GM12878 (cell line): ENCODE results near the gene PRDX1. TPM values are rescaled to one million over a fixed set of nuclear protein-coding genes. Genes with fewer than 3 reads are reported as not detected.

Source experiments
- ATAC-seq: fragments of 200-7000 bp; cut with Tn5 transposase; 3 replicates; pipeline ENCODE4 v1.9.1; 2020; ENCODE audit warnings: mild to moderate bottlenecking, moderate library complexity
- BruUV-seq: library from RNA; stranded (reverse); fragments of 400-500 nt; replicated peaks from 2 replicates; lab custom pipeline; 2021; lab: Mats Ljungman, UMichigan
- CTCF ChIA-PET: fragments of 300-600 bp; sonication (Branson Sonifier 250); formaldehyde crosslinking; extraction: SDS; loops from one replicate; lab custom pipeline; 2021; ENCODE audit warnings: inconsistent platforms; lab: Yijun Ruan, JAX
- POLR2A ChIA-PET: fragments of 350-600 bp; formaldehyde crosslinking; extraction: SDS; loops from one replicate; lab custom pipeline; 2021; ENCODE audit warnings: inconsistent platforms; lab: Charles Lee
- RAD21 ChIA-PET: fragments of 300-600 bp; sonication (Branson Sonifier 250); formaldehyde crosslinking; loops from one replicate; lab custom pipeline; 2023; ENCODE audit warnings: antibody characterized with exemption; ENCODE audit not compliant: unreplicated experiment; lab: Charles Lee
- SMC1A ChIA-PET: fragments of 300-600 bp; sonication (Branson Sonifier 250); formaldehyde crosslinking; loops from one replicate; lab custom pipeline; 2023; ENCODE audit not compliant: unreplicated experiment, uncharacterized antibody; lab: Charles Lee
- DNase-seq: peaks from one replicate; pipeline ENCODE4 v3.0.0-alpha.2; 2011; ENCODE audit warnings: low read depth, low spot score
- FAIRE-seq: peaks from 3 replicates; lab custom pipeline; 2011; peaks lifted over from hg19 to GRCh38; lab: Jason Lieb, UNC
- H2AFZ ChIP-seq: 2 replicates; pipeline ENCODE4 v1.6.0; 2011; ENCODE audit warnings: low read depth, low read length, control low read depth; ENCODE audit not compliant: control insufficient read depth
- H3K27ac ChIP-seq: 2 replicates; pipeline ENCODE4 v1.5.1; 2011; ENCODE audit warnings: control low read depth; ENCODE audit not compliant: control insufficient read depth, insufficient read depth
- H3K27me3 ChIP-seq, 2 experiments: replicated peaks in 1 of 2; 2 replicates each; pipeline versions ENCODE4 v1.6.0 to v1.6.1; 2011; ENCODE audit warnings: low read length in 1 of 2; ENCODE audit not compliant: control insufficient read depth in 2 of 2, insufficient read depth in 2 of 2
- H3K36me3 ChIP-seq, 2 experiments: 2 replicates each; pipeline ENCODE4 v1.5.1; 2011; ENCODE audit warnings: low read length in 1 of 2; ENCODE audit not compliant: control insufficient read depth in 2 of 2, insufficient read depth in 2 of 2
- H3K4me1 ChIP-seq: 2 replicates; pipeline ENCODE4 v1.6.1; 2011; ENCODE audit warnings: mild to moderate bottlenecking, low read length, moderate library complexity, mixed read lengths; ENCODE audit not compliant: control insufficient read depth, insufficient read depth
- H3K4me2 ChIP-seq: 2 replicates; pipeline ENCODE4 v1.6.0; 2011; ENCODE audit warnings: control low read depth; ENCODE audit not compliant: control insufficient read depth, insufficient read depth
- H3K4me3 ChIP-seq: fragments of 200-600 bp; sonication (generic); 2 replicates; pipeline ENCODE4 v1.5.1; 2016
- H3K79me2 ChIP-seq: 2 replicates; pipeline ENCODE4 v1.6.0; 2011; ENCODE audit warnings: low read length; ENCODE audit not compliant: control insufficient read depth, insufficient read depth
- H3K9ac ChIP-seq: 2 replicates; pipeline ENCODE4 v1.8.0; 2011; ENCODE audit warnings: low read length, control low read depth, mixed read lengths; ENCODE audit not compliant: control insufficient read depth, insufficient read depth
- H3K9me3 ChIP-seq: replicated peaks from 3 replicates; pipeline ENCODE4 v1.5.1; 2011; ENCODE audit warnings: mild to moderate bottlenecking, low read length; ENCODE audit not compliant: control insufficient read depth, insufficient read depth
- H4K20me1 ChIP-seq: 2 replicates; pipeline ENCODE4 v1.6.0; 2011; ENCODE audit not compliant: control insufficient read depth, insufficient read depth
- BHLHE40 ChIP-seq, 2 experiments: fragments of 450-650 bp in 1 of 2; IDR thresholded peaks; 2 replicates each; pipeline ENCODE4 v1.6.1; 2011 to 2017; ENCODE audit warnings: low read depth in 2 of 2, borderline replicate concordance in 1 of 2, improper control_type of control experiment in 1 of 2, low read length in 1 of 2, mild to moderate bottlenecking in 1 of 2
- BMI1 ChIP-seq: fragments of 450-650 bp; IDR thresholded peaks from 2 replicates; pipeline ENCODE4 v1.6.1; 2016; ENCODE audit warnings: mild to moderate bottlenecking, moderate library complexity, borderline replicate concordance
- CBFB ChIP-seq: IDR thresholded peaks from 2 replicates; pipeline ENCODE4 v1.6.1; 2016; ENCODE audit warnings: antibody characterized with exemption, low read depth
- NR2C1 ChIP-seq: fragments of 450-650 bp; IDR thresholded peaks from 2 replicates; pipeline ENCODE4 v1.6.1; 2017; ENCODE audit warnings: antibody characterized with exemption, mild to moderate bottlenecking, moderate library complexity
- POLR2AphosphoS5 ChIP-seq: IDR thresholded peaks from 2 replicates; pipeline ENCODE4 v1.6.1; 2011; ENCODE audit warnings: mild to moderate bottlenecking, low read length, inconsistent platforms
- RAD21 ChIP-seq: IDR thresholded peaks from 2 replicates; pipeline ENCODE4 v1.6.1; 2011; ENCODE audit warnings: mild to moderate bottlenecking, low read depth, low read length, moderate library complexity; ENCODE audit not compliant: insufficient read depth
- SIX5 ChIP-seq: IDR thresholded peaks from 2 replicates; pipeline ENCODE4 v1.6.1; 2011; ENCODE audit warnings: mild to moderate bottlenecking, low read depth, low read length, moderate library complexity; ENCODE audit not compliant: severe bottlenecking
- SMAD5 ChIP-seq: IDR thresholded peaks from 2 replicates; pipeline ENCODE4 v1.6.1; 2016; ENCODE audit warnings: antibody characterized with exemption, low read depth
- SPI1 ChIP-seq: IDR thresholded peaks from 2 replicates; pipeline ENCODE4 v1.6.1; 2011; ENCODE audit warnings: low read depth, mild to moderate bottlenecking, low read length, moderate library complexity, borderline replicate concordance; ENCODE audit not compliant: insufficient read depth
- SUZ12 ChIP-seq: fragments of 200-600 bp; sonication (generic); IDR thresholded peaks from one replicate; pipeline ENCODE4 v1.6.1; 2018; ENCODE audit warnings: antibody characterized with exemption, mild to moderate bottlenecking; ENCODE audit not compliant: unreplicated experiment
- WGBS: methylation state at CpG from one replicate; pipeline ENCODE4 v1.1.6; 2016; ENCODE audit warnings: low lambda C conversion rate; ENCODE audit not compliant: insufficient replicate concordance, insufficient coverage; ENCODE audit errors: missing lambda C conversion rate; 5-methylcytosine and 5-hydroxymethylcytosine counted together
- in situ Hi-C: fragments of 300-500 bp; cut with MboI; formaldehyde crosslinking; loops from 9 replicates; pipeline ENCODE4 v1.14.3; 2018; ENCODE audit warnings: mixed read lengths
- intact Hi-C: fragments of 100-400 bp; cut with micrococcal nuclease; formaldehyde crosslinking; loops from one replicate; pipeline ENCODE4 v1.14.2; 2022; ENCODE audit not compliant: unreplicated experiment
- polyA plus RNA-seq, 11 experiments: library from polyadenylated mRNA; depleted of rRNA in 4 of 11; unstranded in 6 of 11; stranded (reverse) in 5 of 11; fragments of >200 nt; fragmentation: Nextera tagmentation in 4 of 11; fragmentation: Illumina TruSeq in 1 of 11; extraction: Ambion mirVana in 4 of 11; extraction: Trizol in 1 of 11; gene quantifications; 1 replicate in 1 of 11; 2 replicates in 10 of 11; pipeline versions ENCODE4 v1.2.1 to v1.2.3, GENCODE V29; 2011 to 2016; ENCODE audit warnings: inconsistent platforms in 2 of 11, missing spikeins in 2 of 11, low read depth in 1 of 11
- total RNA-seq, 4 experiments: library from RNA; depleted of rRNA in 3 of 4; stranded (reverse); fragments of >200 nt in 3 of 4; fragmentation: Illumina TruSeq in 1 of 4; extraction: Trizol in 1 of 4; gene quantifications; 2 replicates each; pipeline versions ENCODE4 v1.2.1 to v1.2.3, GENCODE V29; 2013 to 2021
- TF ChIP-seq, protein P1 (sequence below): fragments of 450-650 bp; IDR thresholded peaks from 2 replicates; pipeline ENCODE4 v1.6.1; 2017; ENCODE audit warnings: mild to moderate bottlenecking, low read depth, inconsistent platforms; ENCODE audit not compliant: poor library complexity, severe bottlenecking
- TF ChIP-seq, protein P2 (sequence below): fragments of 450-650 bp; IDR thresholded peaks from 2 replicates; pipeline ENCODE4 v1.6.1; 2017; ENCODE audit warnings: mild to moderate bottlenecking, moderate library complexity
- TF ChIP-seq, protein P3 (sequence below): fragments of 450-650 bp; IDR thresholded peaks from 2 replicates; pipeline ENCODE4 v1.6.1; 2018; ENCODE audit warnings: borderline replicate concordance, mild to moderate bottlenecking; ENCODE audit not compliant: partially characterized antibody

PRDX1 gene
- total and polyA plus RNA-seq, 10 of the 15 experiments (the other 5 are each of a cell fraction or from before 2014, with no cell fraction given): 659 to 1,775 (median 811) TPM

DNA sequence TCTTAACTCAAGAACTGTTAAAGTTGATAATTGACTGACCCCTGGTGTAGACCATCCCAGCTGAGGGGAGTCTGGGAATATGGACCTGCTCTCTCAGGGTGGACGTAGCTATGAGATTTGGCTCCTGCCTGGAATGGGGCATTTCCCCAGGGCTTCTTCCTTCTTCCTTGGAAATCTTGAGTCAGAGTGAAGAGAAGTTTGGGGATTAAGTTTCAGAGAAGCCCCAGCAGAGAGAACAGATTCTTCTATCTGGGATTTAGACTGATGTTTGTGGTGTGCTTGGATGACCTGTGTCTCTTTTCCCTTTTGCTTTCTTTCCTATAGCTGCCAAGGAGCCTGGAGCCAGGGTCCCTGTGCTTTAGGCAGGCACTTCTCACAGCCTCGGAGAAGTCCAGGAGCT is 42.2 kb upstream of the PRDX1 start:
- in situ Hi-C loops (loop anchor here (10.0 kb wide), 1 partner anchor 209 kb away; no protein-coding TSS in a partner anchor), intact Hi-C loops (no loop called here)
- Histone ChIP-seq H3K79me2 (peaks cover 5% of the 10 kb centered on the region), H3K27me3 (no peaks in the 10 kb centered on the region), H3K36me3 (peaks cover 21 to 24% of the 10 kb centered on the region in 2 experiments), H3K9ac (no peak overlapping the region), H3K27ac (no peak overlapping the region), H3K9me3 (no peaks in the 10 kb centered on the region), H4K20me1 (no peaks in the 10 kb centered on the region), H3K4me3 (no peak overlapping the region), H3K4me1 (no peaks in the 10 kb centered on the region), H2AFZ (no peak overlapping the region), H3K4me2 (no peak overlapping the region)
- ATAC-seq: no peak
- POLR2A ChIA-PET: interaction anchor here (0.5 to 1.2 kb wide), 3 partner anchors 45 to 140 kb away, joined by 3 read pairs; no protein-coding TSS in a partner anchor
- DNase-seq: no peak
- CTCF ChIA-PET: interaction anchor here (1.0 to 11.0 kb wide), 3 partner anchors 17 to 52 kb away, joined by 3 to 212 read pairs (median 4); no protein-coding TSS in a partner anchor
- 100% methylated on average over 2 of the region's 2 CpGs for WGBS
- no peak for FAIRE-seq
- no TSS peak for BruUV-seq
- RAD21 ChIA-PET: interaction anchor here (0.7 to 3.8 kb wide), 3 partner anchors 46 to 187 kb away, joined by 3 to 14 read pairs (median 3); no protein-coding TSS in a partner anchor
- SMC1A ChIA-PET: interaction anchor here (1.0 to 1.4 kb wide), 3 partner anchors 45 to 62 kb away, joined by 3 to 6 read pairs (median 3); no protein-coding TSS in a partner anchor
- no peak for TF ChIP-seq BMI1
- no peak for TF ChIP-seq POLR2AphosphoS5
- TF ChIP-seq SUZ12: no peak
- TF ChIP-seq, protein P1, sequence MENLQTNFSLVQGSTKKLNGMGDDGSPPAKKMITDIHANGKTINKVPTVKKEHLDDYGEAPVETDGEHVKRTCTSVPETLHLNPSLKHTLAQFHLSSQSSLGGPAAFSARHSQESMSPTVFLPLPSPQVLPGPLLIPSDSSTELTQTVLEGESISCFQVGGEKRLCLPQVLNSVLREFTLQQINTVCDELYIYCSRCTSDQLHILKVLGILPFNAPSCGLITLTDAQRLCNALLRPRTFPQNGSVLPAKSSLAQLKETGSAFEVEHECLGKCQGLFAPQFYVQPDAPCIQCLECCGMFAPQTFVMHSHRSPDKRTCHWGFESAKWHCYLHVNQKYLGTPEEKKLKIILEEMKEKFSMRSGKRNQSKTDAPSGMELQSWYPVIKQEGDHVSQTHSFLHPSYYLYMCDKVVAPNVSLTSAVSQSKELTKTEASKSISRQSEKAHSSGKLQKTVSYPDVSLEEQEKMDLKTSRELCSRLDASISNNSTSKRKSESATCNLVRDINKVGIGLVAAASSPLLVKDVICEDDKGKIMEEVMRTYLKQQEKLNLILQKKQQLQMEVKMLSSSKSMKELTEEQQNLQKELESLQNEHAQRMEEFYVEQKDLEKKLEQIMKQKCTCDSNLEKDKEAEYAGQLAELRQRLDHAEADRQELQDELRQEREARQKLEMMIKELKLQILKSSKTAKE: no peak
- TF ChIP-seq SIX5: no peak
- no peak for TF ChIP-seq SMAD5
- TF ChIP-seq, protein P2, sequence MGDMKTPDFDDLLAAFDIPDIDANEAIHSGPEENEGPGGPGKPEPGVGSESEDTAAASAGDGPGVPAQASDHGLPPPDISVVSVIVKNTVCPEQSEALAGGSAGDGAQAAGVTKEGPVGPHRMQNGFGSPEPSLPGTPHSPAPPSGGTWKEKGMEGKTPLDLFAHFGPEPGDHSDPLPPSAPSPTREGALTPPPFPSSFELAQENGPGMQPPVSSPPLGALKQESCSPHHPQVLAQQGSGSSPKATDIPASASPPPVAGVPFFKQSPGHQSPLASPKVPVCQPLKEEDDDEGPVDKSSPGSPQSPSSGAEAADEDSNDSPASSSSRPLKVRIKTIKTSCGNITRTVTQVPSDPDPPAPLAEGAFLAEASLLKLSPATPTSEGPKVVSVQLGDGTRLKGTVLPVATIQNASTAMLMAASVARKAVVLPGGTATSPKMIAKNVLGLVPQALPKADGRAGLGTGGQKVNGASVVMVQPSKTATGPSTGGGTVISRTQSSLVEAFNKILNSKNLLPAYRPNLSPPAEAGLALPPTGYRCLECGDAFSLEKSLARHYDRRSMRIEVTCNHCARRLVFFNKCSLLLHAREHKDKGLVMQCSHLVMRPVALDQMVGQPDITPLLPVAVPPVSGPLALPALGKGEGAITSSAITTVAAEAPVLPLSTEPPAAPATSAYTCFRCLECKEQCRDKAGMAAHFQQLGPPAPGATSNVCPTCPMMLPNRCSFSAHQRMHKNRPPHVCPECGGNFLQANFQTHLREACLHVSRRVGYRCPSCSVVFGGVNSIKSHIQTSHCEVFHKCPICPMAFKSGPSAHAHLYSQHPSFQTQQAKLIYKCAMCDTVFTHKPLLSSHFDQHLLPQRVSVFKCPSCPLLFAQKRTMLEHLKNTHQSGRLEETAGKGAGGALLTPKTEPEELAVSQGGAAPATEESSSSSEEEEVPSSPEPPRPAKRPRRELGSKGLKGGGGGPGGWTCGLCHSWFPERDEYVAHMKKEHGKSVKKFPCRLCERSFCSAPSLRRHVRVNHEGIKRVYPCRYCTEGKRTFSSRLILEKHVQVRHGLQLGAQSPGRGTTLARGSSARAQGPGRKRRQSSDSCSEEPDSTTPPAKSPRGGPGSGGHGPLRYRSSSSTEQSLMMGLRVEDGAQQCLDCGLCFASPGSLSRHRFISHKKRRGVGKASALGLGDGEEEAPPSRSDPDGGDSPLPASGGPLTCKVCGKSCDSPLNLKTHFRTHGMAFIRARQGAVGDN: no peak
- no peak for TF ChIP-seq BHLHE40 (IDR thresholded peaks at IDR 0.05; ENCODE audit: borderline replicate concordance in 1 of 2, low read depth in 2 of 2, low read length in 1 of 2)
- TF ChIP-seq, protein P3, sequence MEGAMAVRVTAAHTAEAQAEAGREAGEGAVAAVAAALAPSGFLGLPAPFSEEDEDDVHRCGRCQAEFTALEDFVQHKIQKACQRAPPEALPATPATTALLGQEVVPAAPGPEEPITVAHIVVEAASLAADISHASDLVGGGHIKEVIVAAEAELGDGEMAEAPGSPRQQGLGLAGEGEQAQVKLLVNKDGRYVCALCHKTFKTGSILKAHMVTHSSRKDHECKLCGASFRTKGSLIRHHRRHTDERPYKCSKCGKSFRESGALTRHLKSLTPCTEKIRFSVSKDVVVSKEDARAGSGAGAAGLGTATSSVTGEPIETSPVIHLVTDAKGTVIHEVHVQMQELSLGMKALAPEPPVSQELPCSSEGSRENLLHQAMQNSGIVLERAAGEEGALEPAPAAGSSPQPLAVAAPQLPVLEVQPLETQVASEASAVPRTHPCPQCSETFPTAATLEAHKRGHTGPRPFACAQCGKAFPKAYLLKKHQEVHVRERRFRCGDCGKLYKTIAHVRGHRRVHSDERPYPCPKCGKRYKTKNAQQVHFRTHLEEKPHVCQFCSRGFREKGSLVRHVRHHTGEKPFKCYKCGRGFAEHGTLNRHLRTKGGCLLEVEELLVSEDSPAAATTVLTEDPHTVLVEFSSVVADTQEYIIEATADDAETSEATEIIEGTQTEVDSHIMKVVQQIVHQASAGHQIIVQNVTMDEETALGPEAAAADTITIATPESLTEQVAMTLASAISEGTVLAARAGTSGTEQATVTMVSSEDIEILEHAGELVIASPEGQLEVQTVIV: no peak
- TF ChIP-seq SPI1: no peak
- TF ChIP-seq RAD21: no peak
- no peak for TF ChIP-seq CBFB
- TF ChIP-seq NR2C1: no peak
